H9 (cell line): ENCODE results near the gene AP4B1. TPM values are rescaled to one million over a fixed set of nuclear protein-coding genes. Genes with fewer than 3 reads are reported as not detected.

ENCODE experiments used
- DNase-seq: peaks from one replicate; pipeline ENCODE4 v3.0.0-alpha.2; 2017
- H2AFZ ChIP-seq: one replicate; pipeline ENCODE4 v1.6.1; 2013; ENCODE audit warnings: mild to moderate bottlenecking, low read length, control low read depth, moderate library complexity
- H2AK5ac ChIP-seq: 2 replicates; pipeline ENCODE4 v1.6.1; 2013; ENCODE audit warnings: low read length, control low read depth, mixed read lengths; ENCODE audit not compliant: insufficient read length
- H2BK120ac ChIP-seq: one replicate; pipeline ENCODE4 v1.6.1; 2013; ENCODE audit warnings: low read depth, mild to moderate bottlenecking, low read length, control low read depth, inconsistent platforms; ENCODE audit not compliant: poor library complexity, severe bottlenecking
- H2BK12ac ChIP-seq: 2 replicates; pipeline ENCODE4 v1.6.1; 2013; ENCODE audit warnings: low read length, control low read depth, mixed read lengths, low read depth; ENCODE audit not compliant: insufficient read length
- H2BK15ac ChIP-seq: 2 replicates; pipeline ENCODE4 v1.6.1; 2013; ENCODE audit warnings: low read depth, low read length, control low read depth
- H2BK20ac ChIP-seq: one replicate; pipeline ENCODE4 v1.6.1; 2013; ENCODE audit warnings: low read depth, mild to moderate bottlenecking, low read length, control low read depth, inconsistent platforms; ENCODE audit not compliant: poor library complexity, severe bottlenecking
- H2BK5ac ChIP-seq: 2 replicates; pipeline ENCODE4 v1.6.1; 2013; ENCODE audit warnings: low read length, control low read depth, mixed read lengths; ENCODE audit not compliant: insufficient read length
- H3K14ac ChIP-seq: 2 replicates; pipeline ENCODE4 v1.6.1; 2013; ENCODE audit warnings: low read length, control low read depth; ENCODE audit not compliant: insufficient read depth
- H3K18ac ChIP-seq: 2 replicates; pipeline ENCODE4 v1.6.1; 2013; ENCODE audit warnings: low read depth, mild to moderate bottlenecking, mixed read lengths, low read length, control low read depth; ENCODE audit not compliant: insufficient read length
- H3K23ac ChIP-seq: 2 replicates; pipeline ENCODE4 v1.6.1; 2013; ENCODE audit warnings: low read length, control low read depth, mixed read lengths, low read depth; ENCODE audit not compliant: insufficient read length
- H3K23me2 ChIP-seq: 2 replicates; pipeline ENCODE4 v1.6.1; 2013; ENCODE audit warnings: low read depth, mild to moderate bottlenecking, mixed read lengths, low read length, control low read depth; ENCODE audit not compliant: insufficient read length, poor library complexity, severe bottlenecking
- H3K27ac ChIP-seq: 2 replicates; pipeline ENCODE4 v1.5.1; 2013; ENCODE audit warnings: low read length, control low read depth, mixed read lengths, low read depth; ENCODE audit not compliant: insufficient read length
- H3K27me3 ChIP-seq: 2 replicates; pipeline ENCODE4 v1.6.1; 2013; ENCODE audit warnings: low read length, control low read depth, inconsistent platforms; ENCODE audit not compliant: insufficient read depth
- H3K4ac ChIP-seq: 2 replicates; pipeline ENCODE4 v1.6.1; 2013; ENCODE audit warnings: low read depth, mild to moderate bottlenecking, control low read depth, inconsistent platforms, low read length, moderate library complexity
- H3K4me1 ChIP-seq: 2 replicates; pipeline ENCODE4 v1.6.1; 2013; ENCODE audit warnings: low read length, control low read depth, inconsistent platforms; ENCODE audit not compliant: insufficient read depth
- H3K4me2 ChIP-seq: 2 replicates; pipeline ENCODE4 v1.6.1; 2013; ENCODE audit warnings: low read length, control low read depth, mixed read lengths; ENCODE audit not compliant: insufficient read length, insufficient read depth
- H3K56ac ChIP-seq: 2 replicates; pipeline ENCODE4 v1.6.1; 2013; ENCODE audit warnings: low read depth, mild to moderate bottlenecking, mixed read lengths, low read length, control low read depth; ENCODE audit not compliant: insufficient read length
- H3K79me1 ChIP-seq: 2 replicates; pipeline ENCODE4 v1.6.1; 2013; ENCODE audit warnings: low read depth, mild to moderate bottlenecking, moderate library complexity, low read length, control low read depth, inconsistent platforms; ENCODE audit not compliant: insufficient read depth, poor library complexity, severe bottlenecking
- H3K79me2 ChIP-seq: 2 replicates; pipeline ENCODE4 v1.6.1; 2013; ENCODE audit warnings: low read length, control low read depth, inconsistent platforms; ENCODE audit not compliant: insufficient read depth
- H3K9ac ChIP-seq: 2 replicates; pipeline ENCODE4 v1.6.1; 2013; ENCODE audit warnings: low read length, control low read depth, mixed read lengths; ENCODE audit not compliant: insufficient read length; ENCODE audit errors: extremely low read depth
- H3K9me3 ChIP-seq: one replicate; pipeline ENCODE4 v1.6.1; 2013; ENCODE audit warnings: low read depth, low read length, inconsistent platforms; ENCODE audit not compliant: control insufficient read depth
- H3T11ph ChIP-seq: one replicate; pipeline ENCODE4 v1.6.1; 2013; ENCODE audit warnings: mild to moderate bottlenecking, low read length, control low read depth, inconsistent platforms
- H4K20me1 ChIP-seq: one replicate; pipeline ENCODE4 v1.6.1; 2013; ENCODE audit not compliant: control insufficient read depth, insufficient read length, insufficient read depth
- H4K5ac ChIP-seq: 2 replicates; pipeline ENCODE4 v1.6.1; 2013; ENCODE audit warnings: low read depth, mild to moderate bottlenecking, mixed read lengths, low read length, control low read depth; ENCODE audit not compliant: insufficient read length
- H4K8ac ChIP-seq: replicated peaks from 2 replicates; pipeline ENCODE4 v1.6.1; 2013; ENCODE audit warnings: low read length, control low read depth, mixed read lengths, low read depth; ENCODE audit not compliant: insufficient read length
- H4K91ac ChIP-seq: 2 replicates; pipeline ENCODE4 v1.6.1; 2013; ENCODE audit warnings: low read depth, mild to moderate bottlenecking, moderate library complexity, mixed read lengths, low read length, control low read depth; ENCODE audit not compliant: insufficient read length
- H3K27ac Mint-ChIP-seq, 3 experiments: 2 replicates in 2 of 3; 3 replicates in 1 of 3; pipeline ENCODE4 v1.8.0; 2020 to 2021; ENCODE audit warnings: mixed read lengths in 3 of 3, mild to moderate bottlenecking in 1 of 3, moderate library complexity in 1 of 3
- H3K27me3 Mint-ChIP-seq: 2 replicates; pipeline ENCODE4 v1.8.0; 2021; ENCODE audit warnings: low read depth, mild to moderate bottlenecking, moderate library complexity, mixed read lengths
- H3K36me3 Mint-ChIP-seq, 3 experiments: 2 replicates in 2 of 3; 3 replicates in 1 of 3; pipeline ENCODE4 v1.8.0; 2020 to 2021; ENCODE audit warnings: low read depth in 3 of 3, mixed read lengths in 3 of 3; ENCODE audit not compliant: insufficient read depth in 1 of 3
- H3K4me1 Mint-ChIP-seq, 2 experiments: 2 replicates each; pipeline ENCODE4 v1.8.0; 2020; ENCODE audit warnings: mixed read lengths in 2 of 2
- H3K4me3 Mint-ChIP-seq, 2 experiments: 2 replicates in 1 of 2; 3 replicates in 1 of 2; pipeline ENCODE4 v1.8.0; 2020 to 2021; ENCODE audit warnings: mild to moderate bottlenecking in 2 of 2, mixed read lengths in 2 of 2, moderate library complexity in 1 of 2
- H3K9me3 Mint-ChIP-seq, 2 experiments: 2 replicates in 1 of 2; 3 replicates in 1 of 2; pipeline ENCODE4 v1.8.0; 2020; ENCODE audit warnings: mild to moderate bottlenecking in 2 of 2, mixed read lengths in 2 of 2, moderate library complexity in 1 of 2
- WGBS: extraction: QIAGEN DNeasy Blood & Tissue Kit; methylation state at CpG from one replicate; pipeline ENCODE4 v1.1.7; 2013; ENCODE audit warnings: missing lambda C conversion rate, low lambda C conversion rate, mixed read lengths; ENCODE audit not compliant: insufficient read length; ENCODE audit errors: extremely low coverage; 5-methylcytosine and 5-hydroxymethylcytosine counted together
- total RNA-seq: library from RNA; stranded (reverse); gene quantifications from 2 replicates; pipeline ENCODE4 v1.2.1, GENCODE V29; 2021
- TF ChIP-seq, protein P1 (sequence below): fragments of 200-600 bp; sonication (generic); conservative IDR thresholded peaks from 3 replicates; pipeline ENCODE4 v1.8.0; 2021; ENCODE audit warnings: antibody characterized with exemption, mild to moderate bottlenecking

The AP4B1 gene
- total RNA-seq, 1 experiment from 2014 or later = 19.3 TPM

DNA sequence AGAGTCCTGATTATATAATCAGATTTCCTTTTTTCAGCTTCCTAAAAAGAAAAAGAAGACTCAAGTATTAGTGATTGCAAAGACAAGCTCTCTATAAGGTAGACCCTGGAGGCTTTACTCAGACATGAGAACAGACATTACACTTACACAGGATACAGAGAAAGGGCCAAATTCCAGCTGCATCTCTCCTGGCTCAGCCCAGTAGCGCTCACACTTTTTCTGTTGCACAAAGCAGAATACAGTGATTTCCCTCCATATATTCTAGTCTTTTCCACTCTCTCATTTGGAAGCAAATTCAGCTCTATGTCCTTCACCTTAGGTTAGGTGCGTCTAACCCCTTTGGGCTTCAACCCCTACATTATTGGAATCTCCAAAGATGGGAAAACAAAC is 48.2 kb downstream of the AP4B1 start:
- DNase-seq = no peak
- Mint-ChIP-seq H3K27ac (peak overlapping the region in 1 of 3 experiments; percentile 37; a peak in 1 of 7 replicates), H3K4me1 (no peaks in the 10 kb centered on the region; a peak in 1 of 4 replicates), H3K4me3 (no peak overlapping the region), H3K9me3 (no peaks in the 10 kb centered on the region), H3K27me3 (no peaks in the 10 kb centered on the region), H3K36me3 (no peaks in the 10 kb centered on the region)
- H3K9ac ChIP-seq = no peak overlapping the region
- H3K79me1 ChIP-seq = no peaks in the 10 kb centered on the region
- H3T11ph ChIP-seq = no peak overlapping the region
- no peak overlapping the region for H3K56ac ChIP-seq
- no peak overlapping the region for H4K91ac ChIP-seq
- no peaks in the 10 kb centered on the region for H3K79me2 ChIP-seq
- no peak overlapping the region for H2BK12ac ChIP-seq
- H2BK20ac ChIP-seq = no peak overlapping the region
- no peak overlapping the region for H2AK5ac ChIP-seq
- no peak overlapping the region for H3K23ac ChIP-seq
- no peaks in the 10 kb centered on the region for H3K27me3 ChIP-seq
- no peaks in the 10 kb centered on the region for H3K4me1 ChIP-seq
- no peak overlapping the region for H3K14ac ChIP-seq
- no peak overlapping the region for H2AFZ ChIP-seq
- no peak overlapping the region for H3K18ac ChIP-seq
- H4K20me1 ChIP-seq = no peaks in the 10 kb centered on the region
- H2BK120ac ChIP-seq = no peak overlapping the region
- H2BK5ac ChIP-seq = no peak overlapping the region
- H2BK15ac ChIP-seq = no peak overlapping the region
- H3K4ac ChIP-seq = no peak overlapping the region
- H4K5ac ChIP-seq = no peak overlapping the region
- TF ChIP-seq, protein P1, sequence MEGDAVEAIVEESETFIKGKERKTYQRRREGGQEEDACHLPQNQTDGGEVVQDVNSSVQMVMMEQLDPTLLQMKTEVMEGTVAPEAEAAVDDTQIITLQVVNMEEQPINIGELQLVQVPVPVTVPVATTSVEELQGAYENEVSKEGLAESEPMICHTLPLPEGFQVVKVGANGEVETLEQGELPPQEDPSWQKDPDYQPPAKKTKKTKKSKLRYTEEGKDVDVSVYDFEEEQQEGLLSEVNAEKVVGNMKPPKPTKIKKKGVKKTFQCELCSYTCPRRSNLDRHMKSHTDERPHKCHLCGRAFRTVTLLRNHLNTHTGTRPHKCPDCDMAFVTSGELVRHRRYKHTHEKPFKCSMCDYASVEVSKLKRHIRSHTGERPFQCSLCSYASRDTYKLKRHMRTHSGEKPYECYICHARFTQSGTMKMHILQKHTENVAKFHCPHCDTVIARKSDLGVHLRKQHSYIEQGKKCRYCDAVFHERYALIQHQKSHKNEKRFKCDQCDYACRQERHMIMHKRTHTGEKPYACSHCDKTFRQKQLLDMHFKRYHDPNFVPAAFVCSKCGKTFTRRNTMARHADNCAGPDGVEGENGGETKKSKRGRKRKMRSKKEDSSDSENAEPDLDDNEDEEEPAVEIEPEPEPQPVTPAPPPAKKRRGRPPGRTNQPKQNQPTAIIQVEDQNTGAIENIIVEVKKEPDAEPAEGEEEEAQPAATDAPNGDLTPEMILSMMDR = no peak
- no peaks in the 10 kb centered on the region for H3K23me2 ChIP-seq
- no CpG with 5 or more reads among the region's 2 CpGs for WGBS
- H3K9me3 ChIP-seq = no peaks in the 10 kb centered on the region
- no peak overlapping the region for H3K4me2 ChIP-seq
- no peak overlapping the region for H3K27ac ChIP-seq
- H4K8ac ChIP-seq = no peak overlapping the region
